IMR-90 (cell line): ENCODE results near the gene FNIP2.

Experiments
- CTCF ChIP-seq: conservative IDR thresholded peaks from 2 replicates; pipeline ENCODE4 v1.5.1; 2012; ENCODE audit warnings: mild to moderate bottlenecking, low read depth, low read length, improper control_type of control experiment
- MAZ ChIP-seq: IDR thresholded peaks from 2 replicates; pipeline ENCODE4 v1.6.1; 2012; ENCODE audit warnings: low read depth, mild to moderate bottlenecking, low read length, improper control_type of control experiment, moderate library complexity, borderline replicate concordance
- MXI1 ChIP-seq: IDR thresholded peaks from 2 replicates; pipeline ENCODE4 v1.6.1; 2012; ENCODE audit warnings: low read depth, mild to moderate bottlenecking, low read length, moderate library complexity, borderline replicate concordance
- NFE2L2 ChIP-seq: fragments of 150-350 bp; IDR thresholded peaks from 2 replicates; pipeline ENCODE4 v1.6.1; 2016; ENCODE audit warnings: low read depth, mild to moderate bottlenecking, low read length
- POLR2A ChIP-seq: IDR thresholded peaks from 2 replicates; pipeline ENCODE4 v1.6.1; 2012; ENCODE audit warnings: mild to moderate bottlenecking, low read depth, low read length
- RAD21 ChIP-seq: IDR thresholded peaks from 2 replicates; pipeline ENCODE4 v1.6.1; 2012; ENCODE audit warnings: low read length, improper control_type of control experiment
- RFX5 ChIP-seq: IDR thresholded peaks from 2 replicates; pipeline ENCODE4 v1.8.0; 2012; ENCODE audit warnings: low read depth, mild to moderate bottlenecking, low read length, moderate library complexity

DNA sequence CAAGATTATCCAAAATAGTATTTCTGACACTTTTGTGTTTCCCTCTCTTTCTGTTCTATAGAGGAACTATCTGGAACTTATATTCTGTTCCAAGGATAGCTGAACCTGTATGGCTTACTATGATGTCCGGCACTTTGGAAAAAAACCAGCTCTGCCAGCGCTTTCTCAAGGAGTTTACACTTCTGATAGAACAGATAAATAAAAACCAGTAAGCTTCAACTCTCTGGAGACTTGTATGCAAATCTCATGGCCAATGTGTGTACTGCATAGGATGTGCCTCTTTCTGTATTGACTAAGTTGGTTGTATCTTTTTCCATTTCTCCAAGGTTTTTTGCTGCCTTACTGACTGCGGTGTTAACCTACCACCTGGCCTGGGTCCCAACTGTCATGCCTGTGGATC, 92.5 kb downstream of the FNIP2 start:
- TF ChIP-seq CTCF, result no peak
- no peak for TF ChIP-seq POLR2A
- no peak for TF ChIP-seq RAD21
- no peak for TF ChIP-seq MXI1
- TF ChIP-seq RFX5, result no peak
- TF ChIP-seq NFE2L2, result no peak
- no peak for TF ChIP-seq MAZ
